T-helper 2 cell (primary cell): ENCODE measurements around the gene ESRP2.

Source experiments
- DNase-seq, 5 experiments: peaks; one replicate each; pipeline versions ENCODE4 v3.0.0 to v3.0.0-alpha.2; 2012 to 2022

Gene ESRP2

DNA sequence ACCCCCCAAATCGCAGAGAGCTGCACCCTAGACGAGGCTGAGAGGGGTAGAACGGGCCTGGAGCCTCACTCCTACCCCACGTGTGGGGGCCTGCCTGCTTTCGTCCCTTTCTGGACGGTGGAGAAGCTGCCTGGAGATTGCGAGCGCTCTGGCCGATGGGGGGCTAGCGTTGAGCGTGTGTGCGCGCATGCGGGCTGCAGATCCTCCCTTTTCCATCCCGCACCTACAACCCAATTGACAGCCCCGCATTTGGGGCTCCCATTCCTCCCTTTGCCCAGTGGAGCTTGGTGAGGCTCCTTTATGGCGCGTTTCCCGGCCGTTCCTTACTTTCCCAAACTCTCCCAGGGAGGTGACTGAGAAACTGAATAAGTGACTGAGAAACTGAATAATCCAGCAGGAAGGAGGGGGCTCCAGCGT lies 907 bp upstream of the ESRP2 start:
- DNase-seq: no peak

DNA sequence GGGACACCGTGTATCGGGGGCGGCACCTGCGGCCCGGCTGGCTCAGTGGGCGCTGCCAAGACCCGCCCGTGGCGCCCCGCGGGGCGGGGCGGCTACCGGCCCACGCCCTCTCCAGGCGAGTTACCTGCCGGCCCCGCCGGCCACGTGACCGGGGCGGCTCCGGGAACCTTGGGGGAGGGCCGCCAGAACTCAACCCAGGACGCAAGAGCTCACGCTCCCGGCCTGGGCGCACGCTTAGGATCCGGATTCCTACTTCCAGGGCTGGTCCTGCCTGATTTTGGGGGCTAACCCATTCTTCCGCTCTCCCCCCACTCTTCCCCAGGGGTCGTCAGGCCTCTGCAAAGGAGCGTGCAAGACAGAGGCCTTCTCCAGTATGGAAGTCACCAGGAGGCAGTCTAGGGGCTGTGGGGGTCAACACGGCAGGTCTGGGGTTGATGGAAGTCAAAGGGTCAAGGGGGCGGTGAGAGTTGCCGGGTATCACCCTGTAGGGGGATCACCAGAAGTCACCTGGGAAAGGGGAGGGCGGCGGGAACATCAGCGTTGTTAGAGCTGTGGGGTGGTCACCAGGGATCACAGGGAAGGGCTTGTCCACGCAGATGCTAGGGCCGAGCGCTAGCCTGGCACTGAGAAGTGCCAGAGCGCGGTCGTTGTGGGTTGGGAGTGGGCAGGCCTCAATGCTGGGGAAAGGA lies 354 bp upstream of the ESRP2 start:
- peak in 3 of 5 experiments; percentile 34 to 49 (median 38) for DNase-seq

DNA sequence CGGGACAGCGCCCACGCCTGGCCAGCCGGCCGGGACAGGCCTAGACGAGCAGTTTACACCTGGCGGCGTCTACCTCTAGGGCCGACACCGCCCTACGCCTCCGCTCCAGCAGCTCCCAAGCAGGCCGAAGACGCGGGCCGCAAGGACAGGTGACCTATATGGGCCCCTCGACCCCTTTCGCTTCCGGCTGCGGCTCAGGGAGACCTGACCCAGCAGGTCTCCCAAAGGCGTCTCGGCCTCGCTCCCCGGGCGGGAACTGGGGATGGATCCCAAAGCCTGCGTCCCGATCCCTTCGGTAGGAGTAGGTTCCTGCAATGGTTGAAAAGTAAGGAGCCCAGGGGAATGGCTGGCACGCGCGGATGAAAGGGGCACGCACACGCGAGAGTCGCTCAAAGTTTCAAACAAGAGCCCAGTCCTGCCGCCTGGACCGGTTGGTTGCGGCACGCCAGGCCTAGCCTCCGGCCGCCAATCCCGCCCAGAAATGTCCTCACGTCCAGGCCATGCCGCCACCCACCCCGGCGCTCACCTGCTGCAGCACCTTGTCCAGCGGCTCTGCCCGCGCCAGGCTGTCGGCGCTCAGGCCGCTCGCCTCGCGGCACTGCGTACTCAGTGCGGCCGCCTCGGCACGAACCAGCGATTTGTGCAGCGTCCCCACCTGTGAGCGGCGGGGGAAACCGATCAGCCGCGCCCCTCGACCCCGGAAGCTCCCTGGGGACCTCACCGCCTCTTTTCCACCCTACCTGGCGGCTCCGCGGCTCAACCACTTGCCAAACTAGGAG lies 630 bp downstream of the ESRP2 start:
- no peak for DNase-seq

DNA sequence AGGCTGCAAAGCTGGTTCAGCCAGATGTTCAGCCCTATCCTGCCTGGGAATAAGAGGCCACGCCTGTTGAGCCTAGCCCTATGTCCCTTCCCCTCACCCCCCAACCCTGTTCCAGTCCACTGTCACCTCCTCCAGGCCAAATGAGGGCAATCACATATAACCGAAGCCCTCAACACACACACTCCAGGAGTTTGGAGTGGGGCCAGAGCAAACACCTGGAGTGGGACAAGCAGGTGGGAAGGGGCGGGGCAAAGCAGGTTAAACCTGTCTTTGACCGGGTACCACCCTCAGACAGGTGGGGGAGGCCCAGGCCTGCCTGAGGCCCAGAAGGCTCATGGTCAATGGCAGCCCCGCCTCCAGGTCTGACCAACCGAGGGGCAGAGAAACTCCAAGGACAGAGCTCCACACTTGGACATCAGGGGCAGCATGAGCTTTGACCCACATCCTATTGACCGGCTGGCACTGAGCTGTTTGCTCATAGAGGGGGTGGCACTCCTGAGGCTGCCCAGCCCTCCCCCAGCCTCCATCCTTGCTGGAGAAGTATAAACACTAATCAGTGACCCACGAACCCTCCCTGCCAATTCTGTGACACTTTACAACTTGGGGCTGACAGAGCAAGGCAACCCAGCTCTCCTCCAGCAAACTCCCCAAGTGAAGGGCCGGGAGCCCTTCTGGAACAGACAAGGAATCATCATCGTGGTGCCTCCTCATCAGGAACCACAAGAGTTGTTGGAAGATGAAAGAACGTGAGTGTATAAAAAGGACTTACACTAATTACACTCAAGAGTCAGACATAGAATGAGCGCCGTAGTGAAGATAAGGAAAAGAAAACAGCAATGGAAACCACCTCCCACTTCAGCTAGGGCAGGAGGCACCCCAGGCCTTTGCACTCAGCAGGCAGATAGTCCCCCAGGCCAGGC lies 1.5 kb downstream of the ESRP2 start:
- no peak for DNase-seq

DNA sequence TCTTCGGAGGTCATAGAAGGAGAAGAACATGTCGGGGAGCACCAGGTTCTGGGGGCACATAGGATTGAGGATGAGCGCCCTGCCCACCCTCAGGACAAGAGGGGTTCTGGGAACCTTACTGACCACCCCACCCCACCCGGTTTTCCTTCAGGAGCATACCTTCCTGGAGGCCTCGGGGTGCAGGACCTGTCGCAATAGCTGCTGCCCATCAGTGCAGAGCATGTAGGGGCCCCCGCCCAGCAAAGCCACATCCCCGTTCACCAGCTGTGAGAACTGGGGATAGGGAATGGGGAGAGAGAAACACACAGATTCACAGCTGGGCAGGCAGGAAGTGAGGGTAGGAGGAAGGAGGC lies 2.1 kb downstream of the ESRP2 start:
- no peak for DNase-seq

DNA sequence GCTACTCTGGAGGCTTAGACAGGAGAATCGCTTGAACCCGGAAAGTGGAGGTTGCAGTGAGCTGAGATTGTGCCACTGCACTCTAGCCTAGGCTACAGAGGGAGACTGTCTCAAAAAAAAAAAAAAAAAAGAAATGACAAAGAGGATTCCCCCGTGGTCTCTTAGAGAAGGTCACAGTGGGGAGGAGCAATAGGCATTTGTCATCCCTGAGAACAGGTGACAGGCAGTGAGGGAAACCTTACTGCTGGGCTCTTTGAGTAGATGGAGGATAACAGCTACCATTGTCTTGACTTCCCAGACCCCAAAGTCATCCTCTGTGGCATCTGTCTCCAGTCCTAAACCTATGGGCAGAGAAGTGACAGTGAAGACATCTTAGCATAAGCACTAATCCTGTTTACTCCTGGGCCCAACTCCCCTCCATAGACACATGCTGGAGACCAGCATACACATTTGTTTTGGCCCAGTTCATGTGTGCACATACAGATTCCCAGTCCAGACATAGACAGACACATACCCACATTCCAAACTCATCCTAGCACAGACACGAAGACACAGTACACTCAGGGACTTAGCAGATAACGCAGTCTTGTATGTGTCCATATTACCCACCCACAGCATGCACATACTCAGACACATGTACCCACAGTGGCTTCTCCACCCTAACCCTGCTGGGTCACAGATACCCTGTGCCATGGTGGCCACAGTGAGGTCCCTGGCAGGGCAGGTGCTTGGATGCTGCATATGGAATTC lies 2.7 kb downstream of the ESRP2 start:
- no peak for DNase-seq

DNA sequence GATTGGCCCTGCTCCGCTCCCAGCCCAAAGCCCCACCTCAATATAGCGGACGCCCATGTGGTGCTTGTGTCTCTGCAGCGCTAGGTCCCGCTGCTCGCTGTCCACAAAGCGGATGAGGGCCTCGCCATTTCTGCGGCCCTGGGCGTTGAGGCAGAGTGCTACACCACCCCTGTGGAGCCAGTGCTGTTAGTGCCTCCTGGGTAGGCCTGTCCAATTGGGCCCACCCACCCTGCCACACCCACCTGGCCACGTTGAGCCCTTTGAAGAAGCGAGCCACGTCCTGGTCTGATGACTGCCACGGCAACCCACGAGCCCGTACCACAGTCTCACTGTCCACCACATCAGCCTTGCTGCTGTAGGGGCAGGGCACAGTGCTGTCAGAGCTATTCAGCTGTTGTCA lies 3.6 kb downstream of the ESRP2 start:
- no peak for DNase-seq

DNA sequence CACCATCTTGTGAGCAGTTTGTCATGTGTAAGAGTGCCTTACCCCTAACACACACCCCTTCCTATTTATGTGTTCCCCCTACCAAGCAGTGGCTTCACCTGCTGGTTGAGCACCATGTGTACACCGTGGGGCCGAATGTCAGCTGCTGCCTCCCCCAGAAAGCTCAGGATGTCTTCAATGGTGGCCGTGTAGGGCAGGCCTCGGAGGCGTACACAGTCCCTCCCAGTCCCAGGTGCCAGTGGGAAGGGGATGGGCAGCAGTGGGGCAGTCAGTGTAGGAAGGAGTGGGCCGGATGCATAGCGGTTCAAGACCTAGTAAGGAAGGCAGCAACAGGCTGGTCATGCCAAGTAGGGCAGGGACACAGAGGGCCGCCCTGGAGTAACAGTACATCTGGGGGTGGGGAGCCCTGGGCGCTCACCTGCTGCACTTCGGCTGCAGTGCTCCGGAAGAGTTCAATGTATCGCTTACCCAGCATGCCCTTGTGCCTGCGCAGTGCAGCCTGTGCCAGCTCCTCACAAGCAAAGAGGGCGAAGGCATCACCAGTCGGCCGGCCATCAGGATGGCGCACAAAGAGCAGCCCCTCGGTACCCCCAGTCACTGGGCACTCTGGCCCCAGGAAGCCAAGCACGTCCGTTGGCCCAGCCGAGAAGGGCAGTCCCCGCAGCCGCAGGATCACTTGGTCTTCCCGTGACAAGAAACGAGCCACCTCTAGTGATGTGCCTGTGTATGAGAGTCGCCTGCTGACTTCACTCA lies 4.4 kb downstream of the ESRP2 start:
- no peak for DNase-seq

DNA sequence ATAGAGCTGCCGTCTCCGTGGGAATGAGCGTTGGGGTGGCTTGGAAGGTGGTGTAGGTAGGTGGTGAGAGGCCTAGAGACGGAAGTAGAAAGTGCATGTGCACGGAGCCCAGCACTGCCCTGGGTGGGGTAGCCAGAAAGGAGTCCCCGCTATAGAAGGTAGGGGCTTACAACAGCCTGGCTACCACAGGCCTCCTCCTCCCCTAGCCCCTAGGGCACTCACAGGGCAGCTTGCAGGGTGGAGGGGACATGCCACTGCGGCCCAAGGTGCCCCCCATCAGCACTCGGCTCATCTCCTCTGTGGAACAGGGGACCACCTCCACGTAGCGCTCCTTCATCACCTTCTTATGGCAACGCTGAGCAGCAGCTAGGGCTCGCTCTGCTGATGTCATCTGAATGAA lies 5.0 kb downstream of the ESRP2 start:
- DNase-seq: no peak

DNA sequence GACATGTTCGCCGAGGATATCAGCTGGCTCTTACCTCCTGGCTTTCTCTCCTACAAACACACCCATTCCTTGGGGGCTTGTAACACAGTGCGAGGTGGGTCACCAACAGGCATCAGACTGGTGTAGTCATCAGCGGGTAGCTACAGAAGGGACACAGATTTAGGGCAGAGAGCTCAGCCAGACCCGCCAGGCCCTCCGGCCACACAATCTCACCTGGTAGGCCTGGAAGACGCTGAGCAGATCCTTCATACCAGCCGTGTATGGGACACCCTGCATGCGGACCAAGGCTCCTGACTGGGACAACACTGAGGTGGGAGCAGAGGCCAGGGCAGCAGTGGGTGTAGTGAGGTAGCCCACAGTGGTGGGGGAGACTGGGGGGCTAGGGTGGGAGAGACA lies 5.8 kb downstream of the ESRP2 start:
- DNase-seq: no peak

DNA sequence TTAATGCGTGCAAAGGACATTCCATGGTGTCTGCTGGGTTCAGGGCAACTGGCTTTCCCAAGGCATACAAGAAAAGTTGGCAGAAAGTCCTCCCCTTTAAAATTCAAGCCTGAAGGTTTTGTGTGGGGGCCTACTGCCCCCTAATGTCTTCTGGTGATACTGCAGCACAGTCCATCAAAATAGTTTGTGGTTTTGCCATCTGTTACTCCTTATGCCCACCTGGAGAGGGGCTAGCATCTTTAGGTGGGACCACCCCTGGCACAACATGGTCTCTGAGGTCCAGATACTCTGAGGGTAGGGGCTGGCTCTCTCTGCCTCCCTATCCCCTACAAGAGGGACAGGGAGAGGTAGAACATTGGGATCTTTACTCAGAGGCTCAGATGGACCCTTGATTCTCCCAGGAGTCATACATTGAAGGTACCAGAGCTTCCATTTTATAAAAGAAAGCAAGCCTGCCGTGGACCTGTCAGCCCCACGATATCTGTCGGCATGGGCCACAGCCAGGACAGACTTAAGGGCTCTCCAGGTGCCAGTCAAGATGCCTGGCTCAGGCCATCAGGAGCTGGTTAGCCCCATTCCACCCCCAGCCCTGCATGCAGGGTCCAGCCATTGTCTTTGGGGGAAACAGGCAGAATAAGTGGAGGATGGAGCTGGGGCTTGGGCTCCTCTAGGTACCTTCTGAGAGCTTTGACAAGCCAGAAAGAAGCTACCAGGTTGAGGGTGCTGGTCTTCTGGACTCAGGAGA lies 6.3 kb downstream of the ESRP2 start:
- peak in 1 of 5 experiments; percentile 32 for DNase-seq

DNA sequence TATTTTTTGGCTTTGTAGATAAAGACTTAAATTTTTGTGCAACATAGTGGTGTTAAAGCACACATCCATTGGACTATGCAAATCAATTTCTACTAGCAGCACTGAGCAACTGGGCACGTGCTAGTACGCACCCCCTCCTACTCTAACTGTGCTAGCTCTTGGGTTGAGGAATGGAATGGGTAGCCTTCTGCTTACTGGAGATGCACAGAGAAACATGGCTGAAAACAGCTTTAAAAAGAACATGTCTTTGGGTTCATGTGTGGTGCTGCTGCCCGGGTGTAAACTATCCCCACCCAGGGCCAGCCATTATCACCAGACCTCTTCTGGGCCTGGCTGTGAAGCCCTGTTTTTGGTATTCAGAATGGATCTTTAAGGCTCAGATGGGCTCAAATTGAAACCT lies 7.3 kb downstream of the ESRP2 start:
- no peak for DNase-seq

DNA sequence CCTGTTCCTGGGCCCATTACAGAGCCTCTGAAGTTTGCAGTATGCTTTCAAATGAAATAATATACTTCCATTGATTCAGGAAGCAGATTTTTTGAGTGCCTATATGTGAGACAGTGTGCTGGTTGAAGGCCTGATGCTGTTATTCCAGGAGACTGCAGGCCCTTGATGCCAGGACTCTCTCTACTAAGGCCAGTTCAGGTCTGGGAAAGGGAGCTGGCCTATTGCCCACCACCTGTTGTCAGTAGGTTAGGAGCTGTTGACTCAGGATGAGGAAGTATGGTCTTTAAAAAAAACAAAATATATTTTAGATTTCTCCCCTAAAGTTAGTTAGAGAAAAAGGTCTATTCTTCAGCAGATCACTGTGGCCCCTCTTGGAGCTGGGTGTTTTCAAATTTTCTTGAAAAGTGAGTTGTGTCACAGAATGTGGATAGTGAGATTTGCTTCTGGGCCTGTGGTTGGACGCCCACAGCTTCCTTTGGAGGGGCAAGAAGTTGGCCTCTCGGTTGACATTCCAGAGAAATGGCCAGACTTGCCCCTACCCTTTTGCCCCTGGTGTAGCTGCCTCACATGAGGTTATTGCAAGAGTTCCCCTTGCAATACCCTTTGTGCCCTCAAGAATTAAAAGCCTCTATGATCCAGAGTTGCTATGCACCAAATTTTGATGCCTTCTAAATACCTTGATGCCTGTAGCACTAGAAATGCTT lies 7.9 kb downstream of the ESRP2 start:
- no peak for DNase-seq

DNA sequence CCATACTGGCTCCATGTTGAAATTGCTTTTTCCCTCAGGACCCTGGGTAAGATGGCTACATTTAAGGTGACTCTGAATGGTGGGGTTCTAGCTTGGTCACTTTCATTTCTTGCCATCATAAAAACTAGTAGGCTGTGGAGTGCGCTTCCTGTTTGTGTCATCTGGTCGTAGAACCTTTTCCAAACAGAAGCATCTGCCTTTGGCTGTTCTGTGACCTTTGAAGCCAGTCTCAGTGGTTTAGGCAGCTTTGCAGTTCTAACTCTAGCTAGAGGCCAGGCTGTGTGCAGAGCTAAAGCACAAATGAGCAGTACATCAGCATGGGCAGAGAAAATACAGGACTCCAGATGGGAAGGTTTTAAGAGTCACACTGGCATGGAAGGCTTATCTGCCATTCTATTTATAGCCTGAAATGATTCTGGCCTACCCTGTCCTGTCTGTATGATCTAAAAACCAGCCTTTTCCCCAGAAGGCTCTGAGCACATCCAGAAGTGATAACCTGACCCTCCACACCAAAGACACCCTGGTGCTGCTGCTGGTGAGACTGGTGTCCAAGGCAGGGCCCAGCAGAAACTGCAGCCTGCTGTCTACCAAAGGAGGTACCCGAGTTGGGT lies 8.6 kb downstream of the ESRP2 start:
- DNase-seq: peak in 1 of 5 experiments; percentile 57

DNA sequence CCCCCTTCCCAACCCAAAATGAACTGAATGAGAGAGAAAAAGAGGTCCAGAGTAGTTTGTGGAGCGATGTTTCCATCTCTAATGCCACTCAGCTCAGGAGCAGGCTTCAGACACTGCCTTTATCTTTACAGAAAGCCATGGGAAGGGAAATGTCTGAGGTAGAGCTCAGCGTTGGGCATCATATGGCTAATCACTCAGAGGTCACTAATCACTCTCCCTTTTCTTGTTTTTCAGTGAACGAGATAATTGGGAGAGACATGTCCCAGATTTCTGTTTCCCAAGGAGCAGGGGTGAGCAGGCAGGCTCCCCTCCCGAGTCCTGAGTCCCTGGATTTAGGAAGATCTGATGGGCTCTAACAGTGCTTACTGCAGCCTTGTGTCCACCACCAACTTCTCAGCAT lies 9.8 kb downstream of the ESRP2 start:
- no peak for DNase-seq

DNA sequence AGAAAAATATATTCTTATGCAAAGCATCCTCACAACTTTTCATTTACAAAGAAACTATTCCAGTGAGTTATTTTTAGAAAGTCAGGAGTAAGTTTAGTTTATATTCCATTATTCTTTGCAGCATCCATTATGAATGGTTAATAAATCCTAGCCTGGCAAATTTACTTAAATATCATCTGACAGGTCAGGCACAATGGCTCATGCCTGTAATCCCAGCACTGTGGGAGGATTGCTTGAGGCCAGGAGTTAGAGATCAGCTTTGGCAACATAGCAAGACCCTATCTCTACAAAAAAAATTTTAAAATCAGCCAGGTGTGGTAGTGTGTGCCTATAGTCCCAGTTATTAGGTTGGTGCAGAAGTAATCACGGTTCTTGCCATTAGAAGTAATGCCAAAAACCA lies 12.9 kb downstream of the ESRP2 start:
- DNase-seq: no peak

DNA sequence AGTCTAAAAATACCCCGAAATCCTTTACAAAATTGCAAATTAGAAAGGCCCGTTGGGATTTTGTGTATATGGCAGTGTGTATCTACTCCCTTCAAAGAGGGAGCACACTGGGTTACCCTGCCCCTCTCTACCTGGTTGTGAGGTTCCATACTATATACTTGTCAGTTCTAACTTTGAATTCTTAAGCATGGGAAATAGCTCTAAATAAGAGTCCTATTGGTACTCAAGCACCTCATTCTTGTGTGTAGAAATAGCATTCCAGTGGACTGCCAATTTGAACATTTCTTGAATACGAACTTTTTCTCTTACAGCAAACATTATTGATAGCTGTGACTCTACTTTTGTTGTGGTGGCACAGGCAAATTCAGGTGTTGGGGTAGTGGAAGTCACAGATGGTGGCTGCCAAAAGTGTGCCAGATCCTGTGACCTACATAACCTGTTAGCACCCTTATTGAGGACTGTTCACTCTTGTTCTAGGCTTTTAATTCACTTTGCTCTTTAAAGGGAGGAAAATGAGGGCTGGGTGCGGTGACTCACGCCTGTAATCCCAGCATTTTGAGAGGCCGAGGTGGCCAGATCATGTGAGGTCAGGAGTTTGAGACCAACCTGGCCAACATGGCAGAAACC lies 16.1 kb downstream of the ESRP2 start:
- no peak for DNase-seq

DNA sequence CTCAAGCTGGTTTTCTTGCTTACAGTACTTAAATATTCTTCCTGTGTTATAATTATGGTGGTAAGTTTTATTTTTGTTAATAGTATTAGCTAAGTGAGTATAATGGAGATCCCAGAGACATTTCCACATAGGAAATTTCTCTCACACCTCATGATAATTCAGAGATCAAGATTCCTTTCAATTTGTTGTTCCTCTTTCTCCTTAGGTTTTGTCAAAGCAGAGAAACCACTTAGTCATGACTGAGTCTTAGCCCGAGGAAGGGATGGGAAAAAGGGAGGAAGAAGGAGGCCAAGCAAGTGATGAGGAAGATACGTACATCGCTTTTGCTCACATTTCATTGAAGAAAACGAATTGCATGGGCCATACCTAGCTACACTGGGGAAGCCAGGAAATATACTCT lies 18.4 kb downstream of the ESRP2 start:
- DNase-seq: no peak

DNA sequence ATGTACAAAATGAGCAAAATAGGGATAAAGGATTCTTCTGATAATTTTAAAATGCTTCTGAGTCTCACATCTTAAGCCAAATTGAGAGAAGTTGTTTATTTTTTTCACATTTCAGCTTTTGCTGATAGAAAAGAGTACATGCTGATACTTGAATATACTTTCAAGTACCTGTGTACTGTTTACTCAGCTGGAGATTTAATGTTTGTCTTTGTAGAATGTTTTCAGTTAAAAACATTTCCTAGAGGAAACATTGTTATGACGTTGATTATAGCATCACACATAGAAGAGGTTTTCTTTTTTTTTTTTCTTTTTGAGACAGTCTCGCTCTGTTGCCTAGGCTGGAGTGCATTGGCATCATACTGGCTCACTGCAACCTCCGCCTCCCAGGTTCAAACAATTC lies 19.7 kb downstream of the ESRP2 start:
- DNase-seq: no peak

DNA sequence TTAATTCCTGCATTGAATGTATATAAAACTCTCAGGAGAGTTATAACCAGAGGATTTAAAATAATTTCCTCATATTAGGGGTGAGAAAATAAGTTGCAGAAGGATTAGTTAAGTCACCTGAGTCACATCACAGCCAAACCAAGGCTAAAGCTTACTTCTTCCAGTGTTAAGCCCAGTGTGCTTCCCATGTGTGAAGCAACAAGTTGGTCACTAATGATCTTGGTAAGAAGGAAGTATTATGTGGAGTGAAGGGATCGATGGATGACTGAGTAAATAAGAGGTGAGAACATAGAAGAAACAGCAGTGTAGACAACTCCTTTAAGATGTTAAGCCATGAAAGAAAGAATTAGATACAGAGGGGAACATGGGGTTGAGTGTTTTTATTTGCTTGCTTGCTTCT lies 20.6 kb downstream of the ESRP2 start:
- DNase-seq: no peak
